ENCODE results near the gene ZNF281.

DNA sequence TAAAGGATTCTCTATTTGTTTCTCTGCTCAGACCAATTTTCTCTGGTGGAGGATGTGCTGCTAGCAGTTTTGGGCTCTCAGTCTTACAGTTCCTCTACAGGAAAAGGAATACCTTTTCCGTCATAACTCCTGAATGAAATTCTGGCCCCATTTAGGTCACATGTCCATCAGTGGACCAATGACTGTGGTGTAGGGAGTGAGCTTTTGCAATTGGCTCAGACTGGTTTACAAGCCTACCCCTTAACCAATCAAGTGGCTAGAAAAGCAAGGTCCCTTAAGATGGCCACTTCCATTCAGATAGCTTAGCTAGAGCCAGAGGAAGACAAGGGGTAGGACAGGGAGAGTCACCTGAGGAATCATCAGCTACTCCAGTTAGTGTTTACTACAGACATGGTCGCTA is 16.4 kb upstream of the ZNF281 start:
- TF ChIP-seq, protein P1, sequence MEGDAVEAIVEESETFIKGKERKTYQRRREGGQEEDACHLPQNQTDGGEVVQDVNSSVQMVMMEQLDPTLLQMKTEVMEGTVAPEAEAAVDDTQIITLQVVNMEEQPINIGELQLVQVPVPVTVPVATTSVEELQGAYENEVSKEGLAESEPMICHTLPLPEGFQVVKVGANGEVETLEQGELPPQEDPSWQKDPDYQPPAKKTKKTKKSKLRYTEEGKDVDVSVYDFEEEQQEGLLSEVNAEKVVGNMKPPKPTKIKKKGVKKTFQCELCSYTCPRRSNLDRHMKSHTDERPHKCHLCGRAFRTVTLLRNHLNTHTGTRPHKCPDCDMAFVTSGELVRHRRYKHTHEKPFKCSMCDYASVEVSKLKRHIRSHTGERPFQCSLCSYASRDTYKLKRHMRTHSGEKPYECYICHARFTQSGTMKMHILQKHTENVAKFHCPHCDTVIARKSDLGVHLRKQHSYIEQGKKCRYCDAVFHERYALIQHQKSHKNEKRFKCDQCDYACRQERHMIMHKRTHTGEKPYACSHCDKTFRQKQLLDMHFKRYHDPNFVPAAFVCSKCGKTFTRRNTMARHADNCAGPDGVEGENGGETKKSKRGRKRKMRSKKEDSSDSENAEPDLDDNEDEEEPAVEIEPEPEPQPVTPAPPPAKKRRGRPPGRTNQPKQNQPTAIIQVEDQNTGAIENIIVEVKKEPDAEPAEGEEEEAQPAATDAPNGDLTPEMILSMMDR (IDR thresholded peaks at IDR 0.05 in 8 of 11, conservative IDR thresholded peaks at IDR 0.05 in 3 of 11) = no peak
- no peak for TF ChIP-seq POLR2AphosphoS5 (IDR thresholded peaks at IDR 0.05)

All from spleen (tissue), 7 donors.